ENCODE data around the gene NME8. TPM values are rescaled to one million over a fixed set of nuclear protein-coding genes. Genes with fewer than 3 reads are reported as not detected.

NME8 gene
- total RNA-seq, 4 donors from 2014 or later, result not detected

DNA sequence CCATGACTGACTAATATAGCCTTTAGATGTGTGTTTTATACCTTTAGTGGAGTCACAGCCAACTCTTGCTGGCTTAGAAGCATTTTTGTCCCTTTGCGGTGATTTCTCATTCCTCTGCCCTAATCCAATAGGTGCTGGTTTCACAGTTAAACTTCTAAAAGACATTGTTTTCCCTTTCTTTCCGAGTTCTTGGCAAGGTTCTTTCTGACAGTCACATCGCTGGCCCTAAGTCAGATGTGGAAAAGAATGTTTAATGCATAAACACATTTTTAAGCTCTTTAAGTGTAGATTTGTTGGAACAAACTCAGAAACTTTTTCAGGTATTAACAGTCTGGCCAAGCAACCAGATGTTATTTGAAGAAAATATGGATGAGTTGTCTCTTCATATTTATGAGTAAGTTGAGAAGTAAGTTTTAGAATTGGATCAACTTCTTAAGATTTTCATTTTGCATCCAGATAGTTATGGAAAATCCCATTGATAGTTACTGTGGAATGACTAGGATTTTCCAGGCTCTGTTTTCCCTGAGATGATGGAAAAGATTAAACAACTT is 76.2 kb downstream of the NME8 start:
- TF ChIP-seq, protein P1, sequence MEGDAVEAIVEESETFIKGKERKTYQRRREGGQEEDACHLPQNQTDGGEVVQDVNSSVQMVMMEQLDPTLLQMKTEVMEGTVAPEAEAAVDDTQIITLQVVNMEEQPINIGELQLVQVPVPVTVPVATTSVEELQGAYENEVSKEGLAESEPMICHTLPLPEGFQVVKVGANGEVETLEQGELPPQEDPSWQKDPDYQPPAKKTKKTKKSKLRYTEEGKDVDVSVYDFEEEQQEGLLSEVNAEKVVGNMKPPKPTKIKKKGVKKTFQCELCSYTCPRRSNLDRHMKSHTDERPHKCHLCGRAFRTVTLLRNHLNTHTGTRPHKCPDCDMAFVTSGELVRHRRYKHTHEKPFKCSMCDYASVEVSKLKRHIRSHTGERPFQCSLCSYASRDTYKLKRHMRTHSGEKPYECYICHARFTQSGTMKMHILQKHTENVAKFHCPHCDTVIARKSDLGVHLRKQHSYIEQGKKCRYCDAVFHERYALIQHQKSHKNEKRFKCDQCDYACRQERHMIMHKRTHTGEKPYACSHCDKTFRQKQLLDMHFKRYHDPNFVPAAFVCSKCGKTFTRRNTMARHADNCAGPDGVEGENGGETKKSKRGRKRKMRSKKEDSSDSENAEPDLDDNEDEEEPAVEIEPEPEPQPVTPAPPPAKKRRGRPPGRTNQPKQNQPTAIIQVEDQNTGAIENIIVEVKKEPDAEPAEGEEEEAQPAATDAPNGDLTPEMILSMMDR (IDR thresholded peaks at IDR 0.05; ENCODE audit: low read depth), result no peak

DNA sequence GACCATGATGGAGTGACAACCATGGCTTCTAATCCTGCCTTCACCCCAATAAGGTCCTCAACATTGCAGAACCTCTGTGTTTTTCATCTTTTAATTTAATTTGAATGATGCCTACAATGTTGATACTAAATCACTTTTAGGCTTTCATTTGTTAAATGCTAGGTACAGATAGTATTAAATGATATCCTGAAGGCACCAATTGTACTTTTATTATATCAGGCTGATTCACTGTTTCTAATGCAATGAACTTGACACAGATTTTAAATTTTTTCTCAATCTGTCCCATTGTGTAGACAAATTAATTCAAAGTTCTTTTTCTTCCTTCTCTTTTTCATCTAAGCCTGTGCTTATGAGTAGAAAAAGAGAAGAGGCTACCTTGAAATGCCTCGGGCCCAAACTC is 77.2 kb downstream of the NME8 start:
- TF ChIP-seq, protein P1 (IDR thresholded peaks at IDR 0.05; ENCODE audit: low read depth), result no peak

DNA sequence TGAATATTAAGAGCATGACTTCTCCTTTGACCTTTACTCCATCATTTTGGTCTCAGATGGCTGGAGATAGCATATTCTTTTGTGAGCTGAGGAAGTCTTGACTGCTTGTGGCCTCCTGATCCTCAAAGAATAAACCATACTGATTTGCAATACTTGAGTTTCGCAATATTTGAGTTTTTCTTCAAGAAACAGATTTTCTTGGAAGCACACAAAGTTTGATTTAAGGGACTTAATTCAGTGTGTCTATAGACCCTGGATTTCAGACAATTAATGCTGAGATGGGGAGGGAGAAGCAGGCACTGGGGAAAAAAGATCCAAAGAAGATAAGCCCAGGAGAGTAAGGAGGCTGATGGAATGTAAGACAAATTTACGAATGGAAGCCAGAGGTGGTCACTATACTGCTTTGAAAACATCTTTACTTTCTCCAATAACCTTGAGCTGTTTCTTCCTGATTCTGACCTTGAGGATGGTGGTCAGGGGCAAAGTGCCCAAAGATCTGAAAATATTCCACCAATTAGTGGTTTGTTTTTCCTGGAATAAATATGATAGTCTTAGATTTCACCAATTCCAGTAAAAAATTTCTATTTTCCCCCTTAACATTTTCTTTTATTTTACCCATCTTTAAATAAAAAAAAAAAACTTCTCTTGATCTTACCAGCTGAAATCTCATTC is 79.5 kb downstream of the NME8 start:
- TF ChIP-seq, protein P1 (IDR thresholded peaks at IDR 0.05; ENCODE audit: low read depth), result no peak

DNA sequence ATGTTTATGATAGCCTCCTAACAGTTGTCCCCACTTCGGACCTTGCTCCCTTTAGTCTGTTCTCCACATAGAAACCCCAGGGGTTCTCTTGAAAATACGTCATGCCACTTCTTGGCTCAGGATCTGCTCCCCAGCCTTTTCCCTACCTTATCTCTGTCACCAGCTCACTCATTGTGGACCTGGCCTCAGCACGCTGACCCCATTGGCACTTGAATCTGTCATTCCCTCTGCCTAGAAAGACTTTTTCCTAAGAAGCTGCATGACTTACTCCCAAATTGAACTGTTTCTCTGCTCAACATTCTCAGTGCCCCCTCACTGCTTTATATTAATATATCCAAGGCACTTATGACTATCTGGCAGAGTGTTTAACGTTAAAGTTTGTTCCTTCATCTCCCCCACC is 80.5 kb downstream of the NME8 start:
- TF ChIP-seq, protein P1 (IDR thresholded peaks at IDR 0.05; ENCODE audit: low read depth), result no peak

DNA sequence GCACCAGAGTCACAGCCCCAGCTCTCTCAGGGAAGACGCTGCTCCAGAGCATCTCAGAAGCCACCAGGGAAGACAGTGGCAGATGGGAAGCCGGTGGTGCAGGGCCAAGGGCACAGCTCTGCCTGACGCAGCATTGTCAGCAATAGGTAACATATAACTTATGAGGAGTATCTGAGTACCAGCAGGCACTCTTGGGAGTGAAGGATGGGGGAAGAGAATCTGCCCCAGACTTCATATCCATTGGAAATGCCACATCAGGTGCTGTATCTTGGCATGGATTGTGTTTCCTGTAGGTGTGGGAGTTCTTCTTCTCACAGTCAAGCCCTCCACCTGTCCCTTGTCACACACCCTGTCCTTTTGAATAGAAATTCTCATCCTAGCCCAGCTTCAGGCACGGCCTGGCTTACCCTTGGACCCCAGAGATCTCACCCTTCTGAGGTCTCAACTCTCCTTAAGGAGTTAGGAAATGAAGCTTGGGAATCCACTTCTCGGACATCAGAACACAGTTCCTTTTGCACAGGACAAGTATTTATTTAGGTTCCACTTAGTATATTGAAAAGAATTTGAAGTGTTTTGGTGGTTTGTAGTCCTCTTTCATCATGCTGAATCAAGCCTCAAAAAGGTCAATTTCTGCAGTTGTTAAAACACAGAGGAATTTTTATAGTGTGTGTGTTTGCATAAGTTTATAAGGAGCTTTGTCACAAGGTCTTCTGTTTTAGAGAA is 82.0 kb downstream of the NME8 start:
- TF ChIP-seq, protein P1 (IDR thresholded peaks at IDR 0.05; ENCODE audit: low read depth), result no peak

DNA sequence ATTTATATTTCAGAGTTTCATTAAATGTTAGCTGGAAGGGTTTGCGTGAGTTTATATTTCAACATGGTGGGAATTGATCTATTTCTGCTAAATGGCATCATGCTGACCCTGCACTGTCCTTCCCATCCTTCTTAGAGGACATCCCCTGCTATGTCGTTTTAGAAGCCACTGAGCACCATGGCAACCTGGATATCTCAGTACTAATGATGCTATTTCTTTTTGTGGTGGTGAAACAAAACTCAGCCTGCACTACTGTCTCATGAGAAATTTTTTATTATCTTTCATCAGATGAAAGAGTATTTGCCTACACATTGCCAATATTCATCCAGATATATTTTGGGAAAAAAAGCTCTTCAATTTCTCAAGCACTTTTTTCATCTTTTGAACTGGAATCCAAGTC is 84.1 kb downstream of the NME8 start:
- TF ChIP-seq, protein P1 (IDR thresholded peaks at IDR 0.05; ENCODE audit: low read depth), result no peak

DNA sequence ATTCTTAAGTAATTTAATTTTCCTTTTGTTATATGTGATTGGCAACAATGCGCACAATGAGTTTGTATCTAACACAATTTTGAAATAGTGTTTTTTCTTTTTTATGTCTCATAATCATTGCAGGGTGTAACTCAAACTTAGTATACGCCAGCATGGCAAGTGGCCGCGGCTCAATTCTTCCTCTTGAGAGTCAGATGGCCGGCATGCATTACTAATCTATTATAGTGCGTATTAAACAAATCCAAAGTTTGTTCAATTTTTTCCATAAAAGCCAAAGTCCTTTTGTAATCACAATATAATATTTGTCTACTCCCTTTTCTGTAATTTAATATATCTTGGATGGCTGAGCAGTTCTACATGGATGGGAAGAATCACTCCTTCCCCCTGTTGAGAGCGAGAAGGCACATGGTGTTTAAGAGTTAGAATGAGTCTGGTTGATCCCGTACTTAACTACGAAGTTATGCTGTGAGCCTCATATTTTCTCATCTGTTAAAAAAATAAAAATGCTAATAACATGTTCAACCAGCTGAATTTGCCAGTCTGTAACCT is 84.7 kb downstream of the NME8 start:
- TF ChIP-seq, protein P1 (IDR thresholded peaks at IDR 0.05; ENCODE audit: low read depth), result no peak
